Motor neuron (in vitro differentiated cells): ENCODE measurements around the gene BUB1. TPM values are rescaled to one million over a fixed set of nuclear protein-coding genes. Genes with fewer than 3 reads are reported as not detected.

ENCODE experiments used
- ATAC-seq, 8 experiments: fragments of 200-7000 bp; cut with Tn5 transposase; replicated peaks in 6 of 8; 2 replicates each; pipeline ENCODE4 v1.8.0; 2021; ENCODE audit warnings: mild to moderate bottlenecking in 8 of 8, moderate library complexity in 8 of 8
- H3K27ac ChIP-seq, 2 donors: fragments of 250-450 bp; sonication (Bioruptor Pico); 2 replicates each; pipeline ENCODE4 v1.9.0; 2021; ENCODE audit warnings: antibody characterized with exemption in 2 of 2, mild to moderate bottlenecking in 2 of 2, moderate library complexity in 1 of 2
- H3K4me1 ChIP-seq, 2 donors: fragments of 250-450 bp; sonication (Bioruptor Pico); replicated peaks in 1 of 2; 2 replicates each; pipeline ENCODE4 v1.6.1; 2021; ENCODE audit warnings: antibody characterized with exemption in 2 of 2, mild to moderate bottlenecking in 2 of 2, moderate library complexity in 1 of 2
- H3K4me3 ChIP-seq, 5 donors: fragments of 250-450 bp; sonication (Bioruptor Pico); 2 replicates each; pipeline ENCODE4 v1.9.0; 2021; ENCODE audit warnings: antibody characterized with exemption in 5 of 5, mild to moderate bottlenecking in 5 of 5, moderate library complexity in 4 of 5
- WGBS, 10 experiments: fragments of 450-650 bp; shearing (Covaris generic); methylation state at CpG; one replicate each; pipeline ENCODE4 v1.0.0; 2022; 5-methylcytosine and 5-hydroxymethylcytosine counted together
- in situ Hi-C, 9 experiments: fragments of 400-800 bp; cut with MboI; loops; one replicate each; pipeline ENCODE4 v1.15.0; 2021; ENCODE audit warnings: low sequenced_read_pairs in 9 of 9, low pct_unique_long_range_greater_than_20kb in 2 of 9; ENCODE audit not compliant: unreplicated experiment in 9 of 9
- total RNA-seq, 8 experiments: library from RNA; unstranded; fragments of 300-600 nt; gene quantifications; 2 replicates each; pipeline versions ENCODE4 v1.2.3 to v1.2.4, GENCODE V29; 2022

Gene BUB1
- total RNA-seq, 8 experiments from 2014 or later: 0.76 to 112 (median 17.4) TPM

DNA sequence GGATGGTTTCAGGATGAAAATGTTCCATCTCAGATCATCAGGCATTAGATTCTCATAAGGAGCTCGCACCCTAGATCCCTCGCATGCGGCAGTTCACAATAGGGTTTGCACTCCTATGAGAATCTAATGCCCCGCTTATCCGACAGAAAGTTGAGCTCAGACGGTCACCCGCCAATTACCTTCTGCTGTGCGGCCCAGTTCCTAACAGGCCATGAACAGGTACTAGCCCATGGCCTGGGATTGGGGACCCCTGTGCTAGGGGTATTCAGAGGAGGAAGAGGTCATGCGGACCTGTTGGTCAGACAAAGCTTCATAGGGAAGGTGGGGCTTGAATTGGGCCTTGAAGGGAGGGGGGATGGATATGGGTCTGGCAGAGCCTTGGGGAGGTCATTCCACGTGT, 4.4 kb upstream of the BUB1 start:
- WGBS, 10 experiments: 60 to 100% (median 82%) methylated on average over 1 to 4 of the region's 10 CpGs; no CpG with 5 or more reads in 5 of the 10 experiments
- no peak for ATAC-seq
- in situ Hi-C loops: no loop called here
- Histone ChIP-seq H3K27ac (no peak overlapping the region), H3K4me1 (peaks cover 0 to 17% of the 10 kb centered on the region in 2 donors), H3K4me3 (no peak overlapping the region)

DNA sequence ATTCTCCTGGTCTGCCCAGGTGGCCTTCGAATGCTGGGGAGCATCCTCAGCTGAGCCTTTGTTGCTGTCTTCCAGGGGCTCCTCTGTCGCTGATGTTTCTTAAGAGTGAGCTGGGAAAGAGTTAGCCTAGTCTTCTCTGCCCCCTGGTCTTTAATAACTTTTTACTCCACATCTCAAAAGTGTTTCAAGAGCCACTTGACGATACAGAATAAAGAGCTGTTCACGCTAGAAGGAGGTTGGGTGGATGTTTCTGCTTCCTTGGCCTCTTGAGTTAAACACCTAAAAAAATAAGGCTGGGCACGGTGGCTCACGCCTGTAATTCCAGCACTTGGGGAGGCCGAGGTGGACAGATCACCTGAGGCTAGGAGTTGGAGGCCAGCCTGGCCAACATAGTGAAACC, 2.8 kb upstream of the BUB1 start:
- no peak for ATAC-seq
- in situ Hi-C loops: no loop called here
- 74 to 100% (median 88%) methylated on average over 1 to 7 of the region's 7 CpGs; no CpG with 5 or more reads in 1 of the 10 experiments for WGBS, 10 experiments
- Histone ChIP-seq H3K27ac (no peak overlapping the region), H3K4me3 (no peak overlapping the region), H3K4me1 (peaks cover 0 to 17% of the 10 kb centered on the region in 2 donors)

DNA sequence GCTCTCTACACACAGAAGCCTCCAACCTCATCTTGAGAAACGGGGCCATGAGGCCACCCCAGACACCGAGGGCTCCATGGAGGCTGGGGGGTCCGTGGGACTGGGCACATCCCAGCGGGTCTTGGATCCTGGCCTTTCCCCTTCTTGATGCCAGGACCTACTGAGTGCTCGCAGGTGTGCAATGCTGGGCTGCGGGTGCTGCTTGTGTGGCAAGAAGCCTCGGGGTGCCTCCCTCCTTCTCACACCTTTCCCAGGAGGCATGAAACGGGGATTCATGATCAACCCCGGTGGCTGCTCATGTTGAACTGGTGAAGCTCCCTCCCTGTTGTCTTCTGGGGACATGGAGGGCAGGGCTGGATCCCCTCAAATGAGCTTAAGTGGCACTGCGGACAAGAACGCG, 2.0 kb upstream of the BUB1 start:
- no peak overlapping the region for H3K27ac ChIP-seq
- H3K4me3 ChIP-seq: no peak overlapping the region
- no peak for ATAC-seq
- 20 to 100% (median 88%) methylated on average over 1 to 5 of the region's 12 CpGs; no CpG with 5 or more reads in 6 of the 10 experiments for WGBS, 10 experiments
- peaks cover 3 to 17% of the 10 kb centered on the region in 2 donors for H3K4me1 ChIP-seq
- in situ Hi-C loops: no loop called here

DNA sequence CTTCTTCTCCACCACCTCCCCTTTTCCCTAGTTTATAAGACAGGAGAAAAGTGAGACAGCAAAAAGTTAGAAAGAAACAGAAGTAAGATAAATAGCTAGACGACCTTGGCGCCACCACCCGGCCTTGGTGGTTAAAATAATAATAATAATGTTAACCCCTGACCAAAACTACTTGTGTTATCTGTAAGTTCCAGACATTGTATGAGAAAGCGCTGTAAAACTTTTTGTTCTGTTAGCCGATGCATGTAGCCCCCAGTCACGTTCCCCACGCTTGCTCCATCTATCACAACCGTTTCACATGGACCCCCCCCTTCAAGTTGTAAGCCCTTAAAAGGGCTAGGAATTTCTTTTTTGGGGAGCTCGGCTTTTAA, 1.5 kb upstream of the BUB1 start:
- in situ Hi-C loops: no loop called here
- 0 to 80% (median 39%) methylated on average over 1 to 9 of the region's 9 CpGs for WGBS, 10 experiments
- Histone ChIP-seq H3K27ac (no peak overlapping the region), H3K4me3 (peak overlapping the region in 1 of 5 donors; percentile 83), H3K4me1 (peaks cover 3 to 17% of the 10 kb centered on the region in 2 donors)
- ATAC-seq: no peak

DNA sequence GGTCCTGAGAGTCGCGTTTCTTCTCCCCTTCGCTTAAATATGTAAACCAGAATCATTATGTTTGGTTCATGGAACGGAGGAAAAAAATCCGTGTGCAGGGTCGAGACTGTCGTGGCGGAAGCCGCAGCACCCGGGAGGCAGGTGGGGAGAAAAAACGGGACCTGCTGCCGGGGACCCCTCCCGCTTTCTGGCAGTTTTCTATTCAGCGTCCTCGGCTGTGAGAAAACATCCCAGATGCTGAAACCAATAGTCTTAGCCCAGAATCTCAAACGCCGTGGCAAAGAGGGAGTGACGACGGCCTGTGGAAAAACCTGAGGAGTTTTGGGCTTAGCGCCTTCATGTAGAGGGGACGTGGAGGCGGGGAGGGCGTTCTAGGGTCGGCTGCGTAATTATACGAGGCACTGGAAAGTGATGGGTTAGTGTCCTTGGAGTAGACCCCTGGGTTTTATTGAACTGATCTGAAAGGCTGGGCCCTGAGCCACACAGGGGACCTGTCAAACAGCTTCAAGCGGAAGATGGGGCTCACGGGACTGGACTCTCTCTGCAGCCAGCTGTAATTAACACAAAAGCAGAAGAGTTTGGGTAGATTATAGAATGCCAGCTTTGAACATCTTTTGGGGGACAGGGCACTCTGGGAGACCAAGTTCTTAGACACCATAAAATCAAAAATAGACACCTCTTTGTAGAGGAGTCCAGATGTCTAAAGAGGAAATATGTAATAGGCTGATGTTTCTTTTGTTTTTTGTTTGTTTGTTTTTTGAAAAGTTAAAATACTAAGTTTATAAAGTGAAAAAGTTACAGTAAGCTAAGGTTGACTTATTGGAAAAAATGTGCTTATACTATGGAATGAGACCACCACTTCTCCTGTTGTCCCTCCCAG, 834 bp upstream of the BUB1 start:
- in situ Hi-C loops: no loop called here
- ATAC-seq: peak; percentile 10 to 48 (median 22)

DNA sequence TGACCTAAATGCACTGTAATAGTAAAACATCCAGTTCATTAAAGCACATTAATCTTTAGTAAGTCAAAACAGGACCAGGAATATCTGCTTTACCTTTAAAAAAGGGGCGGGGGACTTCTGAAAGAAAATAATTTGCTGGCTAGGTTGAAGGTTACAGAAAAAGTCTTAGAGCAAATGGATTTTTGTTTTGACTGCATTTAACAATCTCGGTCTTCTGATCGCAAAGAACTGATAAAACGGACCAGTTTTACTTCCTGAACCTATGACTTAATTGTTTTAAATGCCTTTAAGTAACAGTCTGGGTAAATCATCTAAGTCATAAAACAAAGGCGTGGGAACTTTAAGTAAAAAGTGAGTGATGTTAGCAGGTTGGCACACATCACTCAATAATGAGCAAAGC, 783 bp downstream of the BUB1 start:
- Histone ChIP-seq H3K4me3 (peak overlapping the region in 2 of 5 donors; percentile 46 to 91), H3K27ac (no peak overlapping the region), H3K4me1 (peaks cover 3 to 5% of the 10 kb centered on the region in 2 donors)
- ATAC-seq: no peak
- in situ Hi-C loops: no loop called here
- whole genome bisulfite sequencing, 10 experiments: 0 to 30% (median 9%) methylated on average over 1 to 5 of the region's 5 CpGs

More for the DNA sequence above, 834 bp upstream of the BUB1 start:
- Histone ChIP-seq H3K4me3 (peak overlapping the region; percentile 46 to 91 (median 55)), H3K27ac (peak overlapping the region; percentile 57 to 77), H3K4me1 (peaks cover 3 to 14% of the 10 kb centered on the region in 2 donors)
- 0 to 10% (median 2%) methylated on average over 2 to 21 of the region's 28 CpGs; no CpG with 5 or more reads in 2 of the 10 experiments for WGBS, 10 experiments

DNA sequence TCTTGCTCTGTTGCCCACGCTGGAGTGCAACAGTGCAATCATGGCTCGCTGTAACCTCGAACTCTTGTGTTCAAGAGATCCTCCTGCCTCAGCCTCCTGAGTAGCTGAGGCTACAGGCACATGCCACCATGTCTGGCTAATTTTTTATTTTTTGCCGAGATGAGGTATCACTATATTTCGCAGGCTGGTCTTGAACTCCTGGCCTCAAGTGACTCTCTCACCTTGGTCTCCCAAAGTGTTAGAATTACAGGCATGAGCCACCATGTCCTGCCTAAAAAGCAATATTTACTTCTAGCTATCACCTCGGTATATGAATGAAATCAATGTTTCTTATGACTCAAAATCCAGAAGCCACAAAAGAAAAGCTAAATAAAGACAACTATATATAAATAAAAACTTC, 2.2 kb downstream of the BUB1 start:
- in situ Hi-C loops: no loop called here
- H3K4me1 ChIP-seq: peaks cover 3 to 5% of the 10 kb centered on the region in 2 donors
- H3K4me3 ChIP-seq: no peak overlapping the region
- 81 to 100% (median 94%) methylated on average over 2 to 6 of the region's 6 CpGs for WGBS, 10 experiments
- no peak overlapping the region for H3K27ac ChIP-seq
- no peak for ATAC-seq

DNA sequence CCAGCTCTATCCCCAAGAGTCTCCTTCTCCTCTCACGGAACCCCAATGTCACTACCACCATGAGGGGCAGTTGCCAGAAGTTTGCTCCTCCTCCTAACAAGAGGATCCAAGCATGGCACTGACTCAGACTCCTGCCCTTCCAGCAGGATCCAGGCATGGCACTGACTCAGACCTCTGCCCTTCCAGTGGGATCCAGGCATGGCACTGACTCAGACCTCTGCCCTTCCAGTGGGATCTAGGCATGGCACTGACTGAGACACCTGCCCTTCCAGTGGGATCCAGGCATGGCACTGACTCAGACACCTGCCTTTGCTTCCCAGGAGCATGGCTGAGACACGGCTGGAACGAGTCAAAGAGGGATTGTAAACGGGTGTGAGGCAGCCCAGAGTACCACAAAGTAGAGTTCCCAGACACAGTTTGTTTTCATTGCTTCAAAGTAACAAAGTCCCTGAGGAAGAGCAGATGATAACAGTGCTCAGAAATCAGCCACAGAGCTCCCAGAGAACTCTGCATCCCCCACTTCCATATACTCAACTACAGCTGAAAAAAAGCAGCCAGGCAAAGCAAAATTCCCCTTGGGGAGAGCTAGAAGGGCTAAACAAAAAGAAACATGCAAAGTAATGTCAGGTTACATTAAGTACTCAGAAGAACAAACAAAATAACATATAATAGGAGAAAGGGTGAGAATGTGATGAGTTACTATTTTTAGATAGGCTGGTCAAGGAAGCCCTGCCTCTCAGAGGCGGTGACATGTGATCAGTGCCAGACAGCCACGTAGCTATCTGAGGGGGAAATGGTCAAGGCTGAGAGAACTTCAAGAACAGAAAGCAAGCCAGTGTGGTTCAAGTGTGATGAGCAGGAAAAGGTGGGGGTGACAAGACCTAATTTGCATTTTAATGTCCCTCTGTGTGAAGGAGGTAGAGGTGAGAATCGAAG, 3.0 kb downstream of the BUB1 start:
- peaks cover 3 to 5% of the 10 kb centered on the region in 2 donors for H3K4me1 ChIP-seq
- peak in 5 of 8 experiments; percentile 3 to 46 (median 23) for ATAC-seq
- 40 to 93% (median 83%) methylated on average over 1 to 6 of the region's 7 CpGs for WGBS, 10 experiments
- peak overlapping the region in 1 of 2 donors; percentile 1 for H3K27ac ChIP-seq
- in situ Hi-C loops: no loop called here
- H3K4me3 ChIP-seq: no peak overlapping the region

DNA sequence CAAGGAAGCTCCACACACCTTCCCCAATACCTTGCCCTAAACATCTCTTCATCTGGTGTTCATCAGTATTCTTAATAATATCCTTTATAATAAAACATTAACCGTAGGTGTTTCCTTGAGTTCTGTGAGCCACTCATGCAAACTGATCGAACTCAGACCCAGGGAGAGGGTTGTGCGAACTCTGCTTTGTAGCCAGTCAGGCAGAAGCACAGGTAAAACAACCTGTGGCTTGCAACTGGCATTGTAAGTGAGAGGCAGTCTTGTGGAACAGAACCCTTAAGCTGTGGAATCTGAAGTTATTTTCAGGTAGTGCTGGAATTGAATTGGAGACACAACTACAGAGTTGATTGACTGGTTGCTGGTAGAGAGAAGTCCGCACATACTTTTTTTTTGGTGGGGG, 4.7 kb downstream of the BUB1 start:
- WGBS, 10 experiments: 83 to 100% (median 98%) methylated on average over 1 to 4 of the region's 4 CpGs; no CpG with 5 or more reads in 4 of the 10 experiments
- no peak for ATAC-seq
- H3K4me3 ChIP-seq: no peak overlapping the region
- peaks cover 0 to 3% of the 10 kb centered on the region in 2 donors for H3K4me1 ChIP-seq
- H3K27ac ChIP-seq: no peak overlapping the region
- in situ Hi-C loops: no loop called here

DNA sequence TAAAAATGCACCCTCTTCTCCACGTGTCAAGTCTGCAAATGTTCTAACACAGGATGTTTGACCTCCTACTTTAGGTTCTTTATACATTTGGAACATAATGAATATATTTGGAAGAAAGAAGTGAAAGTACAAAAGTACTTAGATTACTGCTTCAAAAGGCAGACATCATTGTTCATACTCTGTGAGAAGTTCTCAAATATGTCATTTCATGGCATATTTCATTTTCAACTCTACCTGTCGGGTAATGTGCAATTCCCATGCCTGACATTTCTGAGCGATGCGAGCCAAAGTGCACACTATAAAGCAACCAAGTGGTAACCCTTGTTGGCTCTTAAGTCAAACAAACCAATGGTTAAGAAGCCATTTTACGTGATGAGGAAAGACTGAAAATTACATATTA, 7.0 kb downstream of the BUB1 start:
- Histone ChIP-seq H3K27ac (no peak overlapping the region), H3K4me3 (no peak overlapping the region), H3K4me1 (peaks cover 0 to 3% of the 10 kb centered on the region in 2 donors)
- in situ Hi-C loops: no loop called here
- no peak for ATAC-seq
- 91 to 100% (median 96%) methylated on average over 1 to 5 of the region's 5 CpGs for WGBS, 10 experiments

DNA sequence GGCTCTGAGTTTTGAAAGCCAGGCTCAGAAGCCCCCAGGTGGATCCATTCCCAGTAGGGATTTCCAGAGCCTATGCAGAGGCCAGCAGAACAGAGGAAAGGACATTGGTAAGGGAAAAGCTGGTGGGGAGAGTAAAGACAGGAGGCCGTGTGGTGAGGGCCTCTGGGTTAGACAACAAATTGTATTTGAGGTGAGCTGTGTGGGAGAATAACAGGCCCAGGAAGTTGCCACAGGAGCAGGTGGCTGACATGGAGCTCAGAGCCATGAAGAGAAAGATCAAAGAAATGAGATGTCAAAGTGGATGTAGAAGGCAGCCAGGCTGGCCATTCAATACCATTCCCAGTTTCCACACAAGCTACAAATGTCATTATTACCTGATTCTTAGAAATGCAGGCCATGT, 8.8 kb downstream of the BUB1 start:
- no peak overlapping the region for H3K4me3 ChIP-seq
- no peak for ATAC-seq
- H3K4me1 ChIP-seq: no peaks in the 10 kb centered on the region
- H3K27ac ChIP-seq: no peak overlapping the region
- WGBS, 10 experiments: 86 to 100% (median 100%) methylated on average over 1 of the region's 1 CpG; no CpG with 5 or more reads in 5 of the 10 experiments
- in situ Hi-C loops: no loop called here

DNA sequence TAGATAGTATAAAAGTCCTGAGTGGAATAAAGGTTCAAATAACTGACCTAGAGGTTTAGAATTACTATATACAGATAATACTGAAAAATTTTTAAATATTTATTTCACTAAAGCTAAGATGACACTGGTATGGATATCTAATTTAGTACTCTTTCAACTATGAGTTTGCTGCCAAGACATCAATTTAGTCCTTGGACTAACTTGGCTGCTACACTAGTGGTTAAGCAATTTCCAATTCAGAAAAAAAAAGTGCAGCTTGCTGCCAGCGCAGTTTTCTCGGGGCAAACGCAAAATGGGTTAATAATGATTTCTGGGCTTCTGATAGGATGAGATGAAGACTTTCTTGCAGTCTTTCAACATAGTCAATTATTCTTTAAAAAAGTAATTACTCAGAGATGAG, 10.8 kb downstream of the BUB1 start:
- H3K4me3 ChIP-seq: no peak overlapping the region
- WGBS, 10 experiments: 31 to 100% (median 97%) methylated on average over 1 to 3 of the region's 3 CpGs; no CpG with 5 or more reads in 1 of the 10 experiments
- no peak for ATAC-seq
- no peaks in the 10 kb centered on the region for H3K4me1 ChIP-seq
- in situ Hi-C loops: no loop called here
- H3K27ac ChIP-seq: no peak overlapping the region

DNA sequence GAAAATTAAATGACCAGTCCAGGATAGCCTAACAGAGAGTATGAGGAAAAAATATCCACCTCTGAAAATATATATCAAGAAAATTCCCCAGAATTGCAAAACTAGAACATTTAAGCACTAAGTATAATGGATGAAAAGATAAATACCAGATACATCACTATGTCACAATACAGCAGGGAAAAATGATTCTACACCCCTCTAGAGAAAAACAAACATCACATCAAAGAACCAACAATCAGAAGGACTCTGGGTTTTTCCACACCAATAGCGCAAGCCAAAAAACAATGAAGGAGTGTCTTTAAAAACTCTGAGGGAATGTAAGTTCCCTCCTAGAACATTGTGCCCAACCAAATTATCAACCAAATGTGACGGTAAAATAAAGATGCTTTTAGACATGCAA, 13.7 kb downstream of the BUB1 start:
- Histone ChIP-seq H3K4me3 (no peak overlapping the region), H3K27ac (no peak overlapping the region), H3K4me1 (no peaks in the 10 kb centered on the region)
- in situ Hi-C loops: no loop called here
- WGBS, 10 experiments: 83 to 100% (median 94%) methylated on average over 1 to 2 of the region's 2 CpGs; no CpG with 5 or more reads in 3 of the 10 experiments
- ATAC-seq: no peak
